Thyroid gland (tissue), 4 donors: ENCODE data around the gene CUEDC1. TPM values are rescaled to one million over a fixed set of nuclear protein-coding genes. Genes with fewer than 3 reads are reported as not detected.

ENCODE experiments used
- DNase-seq, 2 donors: peaks; one replicate each; pipeline ENCODE4 v3.0.0-alpha.2; 2019
- H3K27ac ChIP-seq, 3 donors: fragments of 200-600 bp; sonication (generic); 1 replicate in 2 of 3; 2 replicates in 1 of 3; pipeline ENCODE4 v1.5.1; 2016 to 2019; ENCODE audit warnings: mild to moderate bottlenecking in 1 of 3, moderate library complexity in 1 of 3
- H3K27me3 ChIP-seq: fragments of 200-600 bp; sonication (generic); one replicate; pipeline ENCODE4 v1.5.1; 2019
- H3K36me3 ChIP-seq, 2 donors: fragments of 200-600 bp; sonication (generic); one replicate each; pipeline ENCODE4 v1.5.1; 2016 to 2019
- H3K4me1 ChIP-seq, 2 donors: fragments of 200-600 bp; sonication (generic); one replicate each; pipeline ENCODE4 v1.5.1; 2017 to 2019
- H3K4me3 ChIP-seq, 3 donors: fragments of 200-600 bp; sonication (generic); replicated peaks in 1 of 3; 1 replicate in 2 of 3; 2 replicates in 1 of 3; pipeline ENCODE4 v1.5.1; 2016; ENCODE audit warnings: mild to moderate bottlenecking in 1 of 3
- H3K9me3 ChIP-seq: fragments of 200-600 bp; sonication (generic); one replicate; pipeline ENCODE4 v1.5.1; 2017
- POLR2A ChIP-seq, 2 donors: fragments of 450-650 bp; IDR thresholded peaks; one replicate each; pipeline ENCODE4 v1.6.1; 2017; ENCODE audit warnings: antibody characterized with exemption in 2 of 2, mild to moderate bottlenecking in 2 of 2, moderate library complexity in 1 of 2
- WGBS, 2 donors: methylation state at CpG; one replicate each; pipeline ENCODE4 v1.1.5; 2017; 5-methylcytosine and 5-hydroxymethylcytosine counted together
- intact Hi-C: fragments of 100-400 bp; cut with DNase I; formaldehyde crosslinking; loops from one replicate; pipeline ENCODE4 v1.15.1; 2023
- total RNA-seq, 4 donors: library from RNA; depleted of rRNA; stranded (reverse); fragments of >200 nt; gene quantifications; one replicate each; pipeline ENCODE4 v1.2.3, GENCODE V29; 2016
- TF ChIP-seq, protein P1 (sequence below), 6 experiments: fragments of 200-600 bp in 3 of 6; fragments of 450-650 bp in 3 of 6; sonication (generic) in 3 of 6; IDR thresholded peaks; one replicate each; pipeline ENCODE4 v1.5.1; 2016 to 2019; ENCODE audit warnings: antibody characterized with exemption in 6 of 6, mild to moderate bottlenecking in 2 of 6, inconsistent platforms in 1 of 6, moderate library complexity in 1 of 6

The CUEDC1 gene
- total RNA-seq, 4 donors from 2014 or later = 25.6 to 32.3 (median 29.9) TPM

DNA sequence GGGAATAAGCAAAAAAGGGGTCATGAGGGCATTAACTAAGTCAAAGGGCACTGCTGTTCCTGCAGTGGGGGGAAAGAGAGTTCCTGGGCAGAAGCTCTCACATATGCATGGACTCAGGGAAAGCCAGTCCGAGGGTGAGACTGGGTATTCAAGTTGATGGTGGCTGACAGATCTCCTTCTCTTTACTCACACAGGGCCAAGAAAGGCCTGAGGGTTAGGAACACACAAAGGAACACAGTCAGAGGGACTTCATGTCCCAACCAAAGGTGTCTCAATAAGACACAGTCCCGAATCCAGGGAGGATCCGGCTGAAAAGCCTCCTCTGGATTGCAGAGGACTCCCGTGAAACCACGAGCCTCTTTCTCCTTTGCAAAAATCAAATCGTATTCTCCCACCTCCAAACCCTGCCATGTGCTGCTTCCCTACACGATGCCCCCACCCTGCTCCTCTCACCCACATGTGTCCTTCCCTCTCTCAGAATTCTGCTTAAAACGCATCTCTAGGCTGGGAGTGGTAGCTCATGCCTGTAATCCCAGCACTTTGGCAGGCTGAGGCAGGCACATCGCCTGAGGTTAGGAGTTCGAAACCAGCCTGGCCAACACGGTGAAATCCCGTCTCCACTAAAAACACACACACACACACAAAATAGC lies 23.6 kb downstream of the CUEDC1 start:
- H3K27me3 ChIP-seq = no peaks in the 10 kb centered on the region
- no peak overlapping the region for H3K4me3 ChIP-seq
- no peaks in the 10 kb centered on the region for H3K36me3 ChIP-seq
- 89 to 92% methylated on average over 12 of the region's 12 CpGs for WGBS, 2 donors
- DNase-seq = no peak
- H3K4me1 ChIP-seq = peaks cover 39 to 73% of the 10 kb centered on the region in 2 donors
- TF ChIP-seq, protein P1, sequence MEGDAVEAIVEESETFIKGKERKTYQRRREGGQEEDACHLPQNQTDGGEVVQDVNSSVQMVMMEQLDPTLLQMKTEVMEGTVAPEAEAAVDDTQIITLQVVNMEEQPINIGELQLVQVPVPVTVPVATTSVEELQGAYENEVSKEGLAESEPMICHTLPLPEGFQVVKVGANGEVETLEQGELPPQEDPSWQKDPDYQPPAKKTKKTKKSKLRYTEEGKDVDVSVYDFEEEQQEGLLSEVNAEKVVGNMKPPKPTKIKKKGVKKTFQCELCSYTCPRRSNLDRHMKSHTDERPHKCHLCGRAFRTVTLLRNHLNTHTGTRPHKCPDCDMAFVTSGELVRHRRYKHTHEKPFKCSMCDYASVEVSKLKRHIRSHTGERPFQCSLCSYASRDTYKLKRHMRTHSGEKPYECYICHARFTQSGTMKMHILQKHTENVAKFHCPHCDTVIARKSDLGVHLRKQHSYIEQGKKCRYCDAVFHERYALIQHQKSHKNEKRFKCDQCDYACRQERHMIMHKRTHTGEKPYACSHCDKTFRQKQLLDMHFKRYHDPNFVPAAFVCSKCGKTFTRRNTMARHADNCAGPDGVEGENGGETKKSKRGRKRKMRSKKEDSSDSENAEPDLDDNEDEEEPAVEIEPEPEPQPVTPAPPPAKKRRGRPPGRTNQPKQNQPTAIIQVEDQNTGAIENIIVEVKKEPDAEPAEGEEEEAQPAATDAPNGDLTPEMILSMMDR (IDR thresholded peaks at IDR 0.05) = no peak
- TF ChIP-seq POLR2A (IDR thresholded peaks at IDR 0.05) = no peak
- H3K9me3 ChIP-seq = no peaks in the 10 kb centered on the region
- no peak overlapping the region for H3K27ac ChIP-seq
- intact Hi-C loops = no loop called here

DNA sequence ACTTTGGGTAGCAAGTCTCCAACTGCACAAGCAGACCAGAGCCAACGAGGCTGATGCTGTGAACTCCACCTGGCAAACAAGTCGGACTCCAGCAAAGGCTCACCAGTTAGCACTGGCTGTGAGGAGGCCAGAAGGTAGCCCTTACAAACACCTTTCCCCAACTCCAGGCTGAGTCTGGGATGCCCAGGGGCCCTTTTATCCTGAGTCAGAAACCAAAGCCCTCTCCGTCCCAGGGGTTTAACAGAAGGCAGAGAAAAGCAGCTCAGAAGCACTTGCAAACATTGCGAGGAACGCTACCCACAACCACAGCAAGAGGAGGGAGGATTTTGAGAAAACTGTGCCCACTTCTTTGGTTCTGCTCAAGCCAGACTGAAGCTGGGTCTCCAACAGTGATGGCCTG lies 25.0 kb downstream of the CUEDC1 start:
- 91 to 95% methylated on average over 3 to 5 of the region's 5 CpGs for WGBS, 2 donors
- Histone ChIP-seq H3K36me3 (no peaks in the 10 kb centered on the region), H3K27me3 (no peaks in the 10 kb centered on the region), H3K4me3 (no peak overlapping the region), H3K27ac (no peak overlapping the region), H3K4me1 (peaks cover 32 to 73% of the 10 kb centered on the region in 2 donors), H3K9me3 (no peaks in the 10 kb centered on the region)
- intact Hi-C loops = no loop called here
- DNase-seq = no peak
- TF ChIP-seq, protein P1 (IDR thresholded peaks at IDR 0.05) = no peak
- TF ChIP-seq POLR2A (IDR thresholded peaks at IDR 0.05) = no peak

DNA sequence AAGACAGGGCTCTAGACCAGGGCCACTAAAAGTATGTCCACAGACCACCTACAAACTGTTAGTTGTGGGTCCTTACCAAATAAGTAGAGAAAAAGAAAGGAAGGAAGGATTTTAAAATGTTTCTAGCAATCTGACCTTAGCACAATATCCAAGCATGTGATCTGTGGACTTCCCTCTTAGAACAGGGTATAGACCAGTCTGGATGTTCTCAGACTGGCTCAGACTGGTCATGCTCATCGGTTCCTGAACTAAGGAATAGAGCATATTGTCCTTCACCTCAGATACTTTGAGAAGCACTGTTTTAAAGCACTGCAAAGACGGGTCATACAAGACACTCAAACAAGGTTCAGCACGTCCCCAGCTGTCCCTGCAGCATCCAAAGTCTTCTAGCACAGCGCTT lies 25.8 kb downstream of the CUEDC1 start:
- no peak overlapping the region for H3K27ac ChIP-seq
- H3K27me3 ChIP-seq = no peaks in the 10 kb centered on the region
- DNase-seq = no peak
- 69 to 75% methylated on average over 4 of the region's 4 CpGs for WGBS, 2 donors
- no peaks in the 10 kb centered on the region for H3K36me3 ChIP-seq
- no peaks in the 10 kb centered on the region for H3K9me3 ChIP-seq
- H3K4me1 ChIP-seq = peaks cover 33 to 73% of the 10 kb centered on the region in 2 donors
- intact Hi-C loops = no loop called here
- no peak overlapping the region for H3K4me3 ChIP-seq
- TF ChIP-seq POLR2A (IDR thresholded peaks at IDR 0.05) = no peak
- TF ChIP-seq, protein P1 (IDR thresholded peaks at IDR 0.05) = no peak

DNA sequence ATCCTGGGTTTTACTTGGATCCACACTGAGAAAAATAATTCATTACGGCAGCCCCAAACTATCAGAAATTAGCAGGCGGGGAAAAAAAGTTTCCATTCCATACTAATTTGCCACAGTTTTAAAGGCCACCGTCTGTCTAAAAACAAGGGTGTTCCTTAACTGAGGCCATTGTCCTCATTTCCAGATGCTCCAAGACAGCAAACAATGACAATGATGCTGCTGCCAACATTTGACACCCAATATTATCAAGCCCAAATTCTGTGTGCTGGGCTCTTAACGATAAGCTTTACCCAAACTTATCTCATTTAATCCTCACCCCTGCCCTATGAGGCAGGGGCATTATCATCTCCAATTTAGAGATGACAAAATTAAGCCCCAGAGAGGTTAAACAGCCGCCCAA lies 26.3 kb downstream of the CUEDC1 start:
- H3K27me3 ChIP-seq = no peaks in the 10 kb centered on the region
- WGBS, 2 donors = 70 to 75% methylated on average over 5 of the region's 5 CpGs
- no peak for DNase-seq
- H3K4me1 ChIP-seq = peaks cover 35 to 69% of the 10 kb centered on the region in 2 donors
- H3K4me3 ChIP-seq = no peak overlapping the region
- no peak for TF ChIP-seq POLR2A (IDR thresholded peaks at IDR 0.05)
- TF ChIP-seq, protein P1 (IDR thresholded peaks at IDR 0.05) = no peak
- H3K27ac ChIP-seq = no peak overlapping the region
- no peaks in the 10 kb centered on the region for H3K9me3 ChIP-seq
- intact Hi-C loops = no loop called here
- no peaks in the 10 kb centered on the region for H3K36me3 ChIP-seq

DNA sequence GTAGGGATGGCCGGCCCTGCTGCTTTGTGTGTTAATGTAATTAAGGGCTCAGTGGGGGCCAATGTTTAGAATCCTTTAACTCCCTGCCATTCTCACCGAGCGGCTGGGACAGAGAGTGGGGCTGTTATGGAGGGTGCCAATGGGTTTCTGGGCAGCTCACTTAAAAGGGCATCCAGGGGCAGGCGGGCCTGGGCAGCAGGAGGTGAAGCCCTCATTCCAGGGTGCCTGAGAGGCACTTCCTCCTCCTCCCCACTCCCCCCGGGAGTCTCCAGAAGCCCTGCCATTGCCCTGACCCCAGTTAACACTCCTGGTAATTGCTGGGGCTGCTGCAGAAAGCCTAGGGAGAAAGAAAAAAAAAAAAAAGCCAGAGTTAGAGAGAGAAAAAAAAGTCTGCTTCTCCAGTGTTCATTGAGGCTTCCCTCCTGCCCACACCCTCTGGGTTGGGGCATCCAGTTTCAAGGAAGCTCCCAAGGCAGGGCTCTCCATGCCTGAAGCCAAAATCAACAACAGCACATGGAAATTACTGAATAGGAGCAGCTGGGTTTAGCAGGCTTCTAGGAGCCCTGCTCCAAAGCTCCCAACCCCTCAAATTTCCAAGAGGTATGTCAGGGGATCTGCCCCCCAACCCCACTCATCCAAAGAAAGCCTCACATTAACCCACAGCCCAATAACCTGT lies 28.0 kb downstream of the CUEDC1 start:
- TF ChIP-seq, protein P1 (IDR thresholded peaks at IDR 0.05) = no peak
- no peak for TF ChIP-seq POLR2A (IDR thresholded peaks at IDR 0.05)
- peaks cover 40 to 67% of the 10 kb centered on the region in 2 donors for H3K4me1 ChIP-seq
- no peaks in the 10 kb centered on the region for H3K27me3 ChIP-seq
- intact Hi-C loops = no loop called here
- H3K9me3 ChIP-seq = no peaks in the 10 kb centered on the region
- 18 to 20% methylated on average over 2 to 5 of the region's 5 CpGs for WGBS, 2 donors
- H3K4me3 ChIP-seq = no peak overlapping the region
- H3K27ac ChIP-seq = peak overlapping the region; percentile 35 to 80 (median 69)
- H3K36me3 ChIP-seq = no peaks in the 10 kb centered on the region
- DNase-seq = peak; percentile 88
